Measurements from ENCODE around the gene RPL7L1.
"Not testable (repeated sequence)": the region's sequence is repeated elsewhere in the genome, so short reads cannot be mapped to it uniquely, and the experiment has no call there.

The RPL7L1 gene

GRCh38 chr6:42879372-42880239, at the start of gene RPL7L1:
Gene RPL7L1 (plus strand): TSS chr6:42879616. CDS start chr6:42879911, 295 bp downstream.
- DNase-seq = peak; percentile 84

- no peak for DNase-seq
Measured at GRCh38 chr6:42831237-42831636, 48.2 kb upstream of the RPL7L1 start.

GRCh38 chr6:42834056-42834455, 45.4 kb upstream of the RPL7L1 start:
- DNase-seq = no peak

GRCh38 chr6:42841844-42842584, 37.4 kb upstream of the RPL7L1 start:
- no peak for DNase-seq

- DNase-seq = no peak
Measured at GRCh38 chr6:42845327-42845694, 34.1 kb upstream of the RPL7L1 start.

GRCh38 chr6:42846505-42846904, 32.9 kb upstream of the RPL7L1 start:
- no peak for DNase-seq

- no peak for DNase-seq
Measured at GRCh38 chr6:42848700-42849099, 30.7 kb upstream of the RPL7L1 start.

GRCh38 chr6:42851599-42851998, 27.8 kb upstream of the RPL7L1 start:
- no peak for DNase-seq

- DNase-seq = no peak
Measured at GRCh38 chr6:42860036-42860435, 19.4 kb upstream of the RPL7L1 start.

GRCh38 chr6:42860481-42860880, 18.9 kb upstream of the RPL7L1 start:
- DNase-seq = no peak

- no peak for DNase-seq
Measured at GRCh38 chr6:42864602-42865001, 14.8 kb upstream of the RPL7L1 start.

GRCh38 chr6:42870145-42870936, 9.1 kb upstream of the RPL7L1 start:
- no peak for DNase-seq

- DNase-seq = no peak
Measured at GRCh38 chr6:42871711-42872110, 7.7 kb upstream of the RPL7L1 start.

- no peak for DNase-seq
Measured at GRCh38 chr6:42873313-42873712, 6.1 kb upstream of the RPL7L1 start.

GRCh38 chr6:42877695-42878094, 1.7 kb upstream of the RPL7L1 start:
- DNase-seq = no peak

- not testable (repeated sequence) for DNase-seq
Measured at GRCh38 chr6:42880240-42880817, 913 bp downstream of the RPL7L1 start.

GRCh38 chr6:42880871-42881270, 1.5 kb downstream of the RPL7L1 start:
- DNase-seq = not testable (repeated sequence)

GRCh38 chr6:42885702-42886101, 6.3 kb downstream of the RPL7L1 start:
- no peak for DNase-seq

- not testable (repeated sequence) for DNase-seq
Measured at GRCh38 chr6:42888201-42888600, 8.8 kb downstream of the RPL7L1 start.

- no peak for DNase-seq
Measured at GRCh38 chr6:42889815-42890214, 10.4 kb downstream of the RPL7L1 start.

- peak; percentile 91 for DNase-seq
Measured at GRCh38 chr6:42890311-42891198, 11.1 kb downstream of the RPL7L1 start.

- DNase-seq = no peak
Measured at GRCh38 chr6:42891199-42891722, 11.8 kb downstream of the RPL7L1 start.

Measured in activated naive CD4-positive, alpha-beta T cell treated with Interleukin-2 at 50 U/mL for 16 hours (primary cell).